CD4-positive, alpha-beta T cell (primary cell): ENCODE measurements around the gene MYO15B. TPM values are rescaled to one million over a fixed set of nuclear protein-coding genes. Genes with fewer than 3 reads are reported as not detected.

Experiments
- ATAC-seq: fragments of 200-7000 bp; cut with Tn5 transposase; one replicate; pipeline ENCODE4 v1.10.0; 2022; ENCODE audit warnings: mild to moderate bottlenecking; ENCODE audit not compliant: poor library complexity
- CTCF ChIA-PET: fragments of 350-600 bp; sonication (Branson Sonifier 250); formaldehyde crosslinking; loops from one replicate; lab custom pipeline; 2021; ENCODE audit warnings: antibody characterized with exemption, inconsistent platforms; lab: Charles Lee
- POLR2A ChIA-PET: fragments of 350-600 bp; sonication (Branson Sonifier 250); formaldehyde crosslinking; loops from one replicate; lab custom pipeline; 2021; ENCODE audit warnings: antibody characterized with exemption, inconsistent platforms; lab: Charles Lee
- DNase-seq, 14 experiments: peaks; one replicate each; pipeline ENCODE4 v3.0.0-alpha.2; 2013 to 2020; ENCODE audit warnings: mixed read lengths in 2 of 14
- H3K27ac ChIP-seq, 2 donors: one replicate each; pipeline versions ENCODE4 v1.5.1 to v1.7.0; 2013; ENCODE audit warnings: low read length in 2 of 2, low read depth in 1 of 2, mild to moderate bottlenecking in 1 of 2
- H3K27me3 ChIP-seq, 2 experiments: 1 replicate in 1 of 2; 2 replicates in 1 of 2; pipeline versions ENCODE4 v1.6.1 to v1.7.0; 2013; ENCODE audit warnings: low read length in 2 of 2, control low read depth in 1 of 2, mild to moderate bottlenecking in 1 of 2, moderate library complexity in 1 of 2; ENCODE audit not compliant: insufficient read depth in 2 of 2, control insufficient read depth in 1 of 2
- H3K36me3 ChIP-seq: one replicate; pipeline ENCODE4 v1.6.1; 2013; ENCODE audit warnings: low read length, control low read depth; ENCODE audit not compliant: insufficient read depth
- H3K4me1 ChIP-seq: one replicate; pipeline ENCODE4 v1.6.1; 2013; ENCODE audit warnings: low read length, control low read depth; ENCODE audit not compliant: insufficient read depth
- H3K4me3 ChIP-seq: one replicate; pipeline ENCODE4 v1.5.1; 2013; ENCODE audit warnings: mild to moderate bottlenecking, low read length, moderate library complexity
- H3K9me3 ChIP-seq, 2 experiments: 1 replicate in 1 of 2; 2 replicates in 1 of 2; pipeline versions ENCODE4 v1.6.1 to v1.7.0; 2013; ENCODE audit warnings: low read length in 2 of 2, mild to moderate bottlenecking in 2 of 2, control low read depth in 1 of 2, moderate library complexity in 1 of 2; ENCODE audit not compliant: control insufficient read depth in 1 of 2, insufficient read depth in 1 of 2
- H3K27ac Mint-ChIP-seq: one replicate; pipeline ENCODE4 v1.8.0; 2020; ENCODE audit warnings: mixed read lengths
- H3K27me3 Mint-ChIP-seq: one replicate; pipeline ENCODE4 v1.8.0; 2021; ENCODE audit warnings: mixed read lengths
- H3K36me3 Mint-ChIP-seq: one replicate; pipeline ENCODE4 v1.8.0; 2021; ENCODE audit warnings: low read depth, mixed read lengths
- H3K4me1 Mint-ChIP-seq: one replicate; pipeline ENCODE4 v1.8.0; 2021; ENCODE audit warnings: low read depth, mixed read lengths
- H3K4me3 Mint-ChIP-seq: one replicate; pipeline ENCODE4 v1.8.0; 2020; ENCODE audit warnings: mild to moderate bottlenecking, mixed read lengths
- H3K9me3 Mint-ChIP-seq: one replicate; pipeline ENCODE4 v1.8.0; 2020; ENCODE audit warnings: mixed read lengths
- intact Hi-C, 2 experiments: fragments of 100-400 bp; cut with DNase I in 1 of 2; cut with micrococcal nuclease in 1 of 2; formaldehyde crosslinking; loops; one replicate each; pipeline versions ENCODE4 v1.15.1 to v1.9.0; 2023 to 2025; cut with DNase I, micrococcal nuclease
- total RNA-seq, 174 experiments: library from RNA in 2 of 174; stranded (reverse) in 2 of 174; gene quantifications; one replicate each; pipeline ENCODE4 v1.2.3 and lab custom pipeline; 2021 to 2026
- TF ChIP-seq, protein P1 (sequence below): fragments of 200-600 bp; IDR thresholded peaks from one replicate; pipeline ENCODE4 v1.8.0; 2022; ENCODE audit warnings: antibody characterized with exemption, mild to moderate bottlenecking

The MYO15B gene
- total RNA-seq, 2 experiments from 2014 or later, result 202 to 209 TPM

- Mint-ChIP-seq H3K36me3 (no peaks in the 10 kb centered on the region), H3K27me3 (no peaks in the 10 kb centered on the region), H3K9me3 (no peaks in the 10 kb centered on the region), H3K4me3 (no peak overlapping the region), H3K27ac (no peak overlapping the region), H3K4me1 (peaks cover 13% of the 10 kb centered on the region)
- ChIA-PET POLR2A (no interaction called here), CTCF (interaction anchor here (2.3 kb wide), 1 partner anchor 120 kb away, joined by 7 read pairs; no protein-coding TSS in a partner anchor)
- H3K36me3 ChIP-seq, result peaks cover 3% of the 10 kb centered on the region
- no peaks in the 10 kb centered on the region for H3K27me3 ChIP-seq
- TF ChIP-seq, protein P1, sequence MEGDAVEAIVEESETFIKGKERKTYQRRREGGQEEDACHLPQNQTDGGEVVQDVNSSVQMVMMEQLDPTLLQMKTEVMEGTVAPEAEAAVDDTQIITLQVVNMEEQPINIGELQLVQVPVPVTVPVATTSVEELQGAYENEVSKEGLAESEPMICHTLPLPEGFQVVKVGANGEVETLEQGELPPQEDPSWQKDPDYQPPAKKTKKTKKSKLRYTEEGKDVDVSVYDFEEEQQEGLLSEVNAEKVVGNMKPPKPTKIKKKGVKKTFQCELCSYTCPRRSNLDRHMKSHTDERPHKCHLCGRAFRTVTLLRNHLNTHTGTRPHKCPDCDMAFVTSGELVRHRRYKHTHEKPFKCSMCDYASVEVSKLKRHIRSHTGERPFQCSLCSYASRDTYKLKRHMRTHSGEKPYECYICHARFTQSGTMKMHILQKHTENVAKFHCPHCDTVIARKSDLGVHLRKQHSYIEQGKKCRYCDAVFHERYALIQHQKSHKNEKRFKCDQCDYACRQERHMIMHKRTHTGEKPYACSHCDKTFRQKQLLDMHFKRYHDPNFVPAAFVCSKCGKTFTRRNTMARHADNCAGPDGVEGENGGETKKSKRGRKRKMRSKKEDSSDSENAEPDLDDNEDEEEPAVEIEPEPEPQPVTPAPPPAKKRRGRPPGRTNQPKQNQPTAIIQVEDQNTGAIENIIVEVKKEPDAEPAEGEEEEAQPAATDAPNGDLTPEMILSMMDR, result no peak
- H3K9me3 ChIP-seq, result no peaks in the 10 kb centered on the region
- DNase-seq, result no peak
- H3K4me3 ChIP-seq, result no peak overlapping the region
- no peak for ATAC-seq
- peaks cover 17% of the 10 kb centered on the region for H3K4me1 ChIP-seq
- intact Hi-C loops, result no loop called here
- no peak overlapping the region for H3K27ac ChIP-seq
Measured at GRCh38 chr17:75629157-75629556, 41.6 kb downstream of the MYO15B start.

DNA sequence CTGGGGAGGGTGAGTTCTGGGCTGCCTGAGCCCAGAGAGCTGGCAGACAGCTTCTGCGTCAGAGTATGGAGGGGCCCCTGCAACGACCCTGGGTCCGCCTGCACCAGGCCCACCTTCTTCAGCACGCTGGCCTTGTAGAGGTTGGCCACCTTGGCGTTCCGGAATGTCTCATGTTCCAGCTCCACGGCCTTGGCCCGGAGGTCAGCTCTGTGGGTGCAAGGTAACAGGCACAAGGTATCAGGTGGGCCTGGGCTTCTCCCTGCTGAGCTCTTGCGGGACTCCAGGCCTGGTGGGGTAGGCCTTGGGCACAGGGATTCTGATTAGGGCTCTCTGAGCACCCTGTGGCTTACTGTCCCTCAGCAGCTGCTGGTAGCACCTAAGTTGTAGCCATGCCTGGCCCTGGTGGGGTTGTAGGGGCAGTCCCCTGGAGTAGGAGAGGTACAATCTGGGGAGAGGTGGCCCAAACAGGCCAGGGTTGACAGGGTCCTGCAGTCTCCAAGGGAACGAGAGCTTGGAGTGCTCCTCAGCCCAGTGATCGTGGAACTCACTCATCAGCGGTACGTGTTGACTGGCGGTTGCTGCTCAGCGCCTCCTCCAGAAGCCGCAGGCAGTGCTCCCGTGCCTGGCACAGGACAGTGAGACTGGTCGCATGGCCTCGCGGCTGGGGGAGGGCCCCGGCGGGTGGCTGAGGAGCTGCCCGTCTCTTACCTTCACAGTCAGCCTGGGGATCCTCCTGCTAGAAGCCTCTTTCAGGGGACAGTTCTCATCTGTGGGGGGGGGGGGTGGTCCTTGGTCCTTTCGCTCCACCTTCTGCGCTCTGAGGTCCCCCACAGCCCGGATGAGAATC lies 42.7 kb downstream of the MYO15B start:
- no peak overlapping the region for H3K4me3 Mint-ChIP-seq
- no peaks in the 10 kb centered on the region for H3K27me3 Mint-ChIP-seq
- peaks cover 17% of the 10 kb centered on the region for H3K4me1 ChIP-seq
- H3K9me3 Mint-ChIP-seq, result no peaks in the 10 kb centered on the region
- no peak for DNase-seq
- no peak overlapping the region for H3K27ac Mint-ChIP-seq
- H3K36me3 ChIP-seq, result peaks cover 3% of the 10 kb centered on the region
- H3K9me3 ChIP-seq, result no peaks in the 10 kb centered on the region
- POLR2A ChIA-PET, result no interaction called here
- no peak for ATAC-seq
- no peaks in the 10 kb centered on the region for H3K36me3 Mint-ChIP-seq
- CTCF ChIA-PET, result interaction anchor here (2.3 kb wide), 1 partner anchor 119 kb away, joined by 7 read pairs; no protein-coding TSS in a partner anchor
- H3K27me3 ChIP-seq, result no peaks in the 10 kb centered on the region
- TF ChIP-seq, protein P1, result no peak
- H3K4me1 Mint-ChIP-seq, result peaks cover 13% of the 10 kb centered on the region
- H3K4me3 ChIP-seq, result no peak overlapping the region
- intact Hi-C loops, result no loop called here
- H3K27ac ChIP-seq, result no peak overlapping the region

DNA sequence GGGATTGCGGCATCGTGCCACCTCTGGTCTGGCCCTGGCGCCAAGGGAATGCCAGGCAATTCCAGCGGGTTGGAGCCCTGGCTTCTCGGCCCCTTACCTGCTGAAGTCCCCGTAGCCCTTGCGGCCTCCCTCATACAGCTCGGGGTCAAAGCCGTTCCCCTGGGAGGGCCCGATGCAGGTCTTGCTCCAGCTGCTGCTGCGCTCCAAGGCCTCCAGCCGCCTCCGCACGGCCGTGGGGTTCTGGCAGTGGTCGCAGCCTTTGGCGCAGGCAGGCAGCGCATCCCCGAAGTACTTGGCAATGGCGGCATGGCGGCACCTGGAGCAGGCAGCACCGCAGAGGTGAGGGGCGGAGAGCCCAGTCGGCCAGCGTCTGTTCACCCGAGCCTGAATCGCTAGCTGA lies 43.8 kb downstream of the MYO15B start:
- TF ChIP-seq, protein P1, result no peak

More for the DNA sequence above, 43.8 kb downstream of the MYO15B start:
- no peaks in the 10 kb centered on the region for H3K36me3 Mint-ChIP-seq
- POLR2A ChIA-PET, result no interaction called here
- ATAC-seq, result no peak
- no peak overlapping the region for H3K4me3 Mint-ChIP-seq
- Histone ChIP-seq H3K36me3 (peaks cover 5% of the 10 kb centered on the region), H3K4me1 (peaks cover 17% of the 10 kb centered on the region), H3K27me3 (no peaks in the 10 kb centered on the region), H3K27ac (no peak overlapping the region), H3K4me3 (no peak overlapping the region), H3K9me3 (no peaks in the 10 kb centered on the region)
- DNase-seq, result no peak
- CTCF ChIA-PET, result no interaction called here
- no peaks in the 10 kb centered on the region for H3K9me3 Mint-ChIP-seq
- peaks cover 13% of the 10 kb centered on the region for H3K4me1 Mint-ChIP-seq
- intact Hi-C loops, result no loop called here
- H3K27ac Mint-ChIP-seq, result no peak overlapping the region
- H3K27me3 Mint-ChIP-seq, result no peaks in the 10 kb centered on the region
